Measurements from ENCODE around the gene CEP164. TPM values are rescaled to one million over a fixed set of nuclear protein-coding genes. Genes with fewer than 3 reads are reported as not detected.

Gene CEP164
- total RNA-seq, 1 experiment from 2014 or later: 21.0 TPM

- Mint-ChIP-seq H3K4me3 (no peak overlapping the region), H3K4me1 (peaks cover 33% of the 10 kb centered on the region), H3K27ac (0 out of 2 replicates have a peak overlapping the region, but pooled peaks have one; percentile 6), H3K36me3 (no peaks in the 10 kb centered on the region), H3K9me3 (no peaks in the 10 kb centered on the region), H3K27me3 (ENCODE audit: low read depth) (peaks cover 4% of the 10 kb centered on the region; the same call in 1 of the 2 replicates)
- DNase-seq (ENCODE audit: low spot score) (no peak), ATAC-seq (peak; percentile 13)
- TF ChIP-seq ZNF425 (CRISPR knock-in tag; conservative IDR thresholded peaks at IDR 0.05) (no peak), ZNF396 (CRISPR knock-in tag; IDR thresholded peaks at IDR 0.05; ENCODE audit: borderline replicate concordance) (no peak), EMX1 (CRISPR knock-in tag; IDR thresholded peaks at IDR 0.05) (no peak), ZNF121 (CRISPR knock-in tag; IDR thresholded peaks at IDR 0.05) (no peak), E2F5 (CRISPR knock-in tag; IDR thresholded peaks at IDR 0.05) (no peak), RORB (CRISPR knock-in tag; IDR thresholded peaks at IDR 0.05) (no peak), SP1 (CRISPR knock-in tag; conservative IDR thresholded peaks at IDR 0.05) (no peak)
- POLR2A ChIA-PET: no interaction called here
- CTCF ChIA-PET: interaction anchor here (1.9 kb wide), 1 partner anchor 127 kb away, joined by 6 read pairs; no protein-coding TSS in a partner anchor
These were observed 28.0 kb upstream of the CEP164 start for GRCh38 chr11:117299351-117300282.

GRCh38 chr11:117300283-117300663, 27.4 kb upstream of the CEP164 start:
- ATAC-seq (peak; percentile 59), DNase-seq (ENCODE audit: low spot score) (peak; percentile 64)
- POLR2A ChIA-PET: no interaction called here
- no peaks in the 10 kb centered on the region for H3K36me3 Mint-ChIP-seq
- H3K4me3 Mint-ChIP-seq: no peak overlapping the region
- H3K4me1 Mint-ChIP-seq: peaks cover 35% of the 10 kb centered on the region
- H3K27me3 Mint-ChIP-seq (ENCODE audit: low read depth): peaks cover 4% of the 10 kb centered on the region; the same call in 1 of the 2 replicates
- H3K27ac Mint-ChIP-seq: 0 out of 2 replicates have a peak overlapping the region, but pooled peaks have one; percentile 6
- CTCF ChIA-PET: no interaction called here
- no peaks in the 10 kb centered on the region for H3K9me3 Mint-ChIP-seq
- TF ChIP-seq MLX (CRISPR knock-in tag; IDR thresholded peaks at IDR 0.05): no peak
- no peak for TF ChIP-seq ATF1 (CRISPR knock-in tag; IDR thresholded peaks at IDR 0.05)
- no peak for TF ChIP-seq FOXK1 (CRISPR knock-in tag; IDR thresholded peaks at IDR 0.05)
- no peak for TF ChIP-seq NFE2L1 (CRISPR knock-in tag; IDR thresholded peaks at IDR 0.05)
- TF ChIP-seq ZSCAN18 (CRISPR knock-in tag; IDR thresholded peaks at IDR 0.05): no peak
- TF ChIP-seq ZNF281 (CRISPR knock-in tag; IDR thresholded peaks at IDR 0.05): no peak
- no peak for TF ChIP-seq ATF6 (CRISPR knock-in tag; IDR thresholded peaks at IDR 0.05)
- no peak for TF ChIP-seq GRHL2 (CRISPR knock-in tag; IDR thresholded peaks at IDR 0.05; ENCODE audit: insufficient replicate concordance, severe bottlenecking)
- no peak for TF ChIP-seq ELF4 (CRISPR knock-in tag; IDR thresholded peaks at IDR 0.05; ENCODE audit: low read depth)
- TF ChIP-seq ATF3 (CRISPR knock-in tag; conservative IDR thresholded peaks at IDR 0.05): no peak
- TF ChIP-seq FOXJ3 (CRISPR knock-in tag; IDR thresholded peaks at IDR 0.05; ENCODE audit: borderline replicate concordance): no peak
- no peak for TF ChIP-seq ZNF425 (CRISPR knock-in tag; conservative IDR thresholded peaks at IDR 0.05)
- TF ChIP-seq FOXP1 (CRISPR knock-in tag; IDR thresholded peaks at IDR 0.05; ENCODE audit: borderline replicate concordance): no peak
